ENCODE data around the gene FAM50A. TPM values are rescaled to one million over a fixed set of nuclear protein-coding genes. Genes with fewer than 3 reads are reported as not detected.

Gene FAM50A
- total RNA-seq, 2 donors from 2014 or later = 24.3 to 41.7 TPM

GRCh38 chrX:154466036-154466435 is 22.1 kb downstream of the FAM50A start:
- DNase-seq (ENCODE audit: low spot score) = no peak
- TF ChIP-seq, protein P1, sequence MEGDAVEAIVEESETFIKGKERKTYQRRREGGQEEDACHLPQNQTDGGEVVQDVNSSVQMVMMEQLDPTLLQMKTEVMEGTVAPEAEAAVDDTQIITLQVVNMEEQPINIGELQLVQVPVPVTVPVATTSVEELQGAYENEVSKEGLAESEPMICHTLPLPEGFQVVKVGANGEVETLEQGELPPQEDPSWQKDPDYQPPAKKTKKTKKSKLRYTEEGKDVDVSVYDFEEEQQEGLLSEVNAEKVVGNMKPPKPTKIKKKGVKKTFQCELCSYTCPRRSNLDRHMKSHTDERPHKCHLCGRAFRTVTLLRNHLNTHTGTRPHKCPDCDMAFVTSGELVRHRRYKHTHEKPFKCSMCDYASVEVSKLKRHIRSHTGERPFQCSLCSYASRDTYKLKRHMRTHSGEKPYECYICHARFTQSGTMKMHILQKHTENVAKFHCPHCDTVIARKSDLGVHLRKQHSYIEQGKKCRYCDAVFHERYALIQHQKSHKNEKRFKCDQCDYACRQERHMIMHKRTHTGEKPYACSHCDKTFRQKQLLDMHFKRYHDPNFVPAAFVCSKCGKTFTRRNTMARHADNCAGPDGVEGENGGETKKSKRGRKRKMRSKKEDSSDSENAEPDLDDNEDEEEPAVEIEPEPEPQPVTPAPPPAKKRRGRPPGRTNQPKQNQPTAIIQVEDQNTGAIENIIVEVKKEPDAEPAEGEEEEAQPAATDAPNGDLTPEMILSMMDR (IDR thresholded peaks at IDR 0.05) = no peak
- H3K4me1 ChIP-seq = no peaks in the 10 kb centered on the region
- H3K27ac ChIP-seq = no peak overlapping the region
- peaks cover 27% of the 10 kb centered on the region for H3K36me3 ChIP-seq
- H3K27me3 ChIP-seq = no peaks in the 10 kb centered on the region
- H3K4me3 ChIP-seq = no peak overlapping the region
- no peaks in the 10 kb centered on the region for H3K9me3 ChIP-seq

GRCh38 chrX:154466907-154467306 is 23.0 kb downstream of the FAM50A start:
- DNase-seq (ENCODE audit: low spot score) = no peak
- Histone ChIP-seq H3K4me1 (no peaks in the 10 kb centered on the region), H3K27ac (no peak overlapping the region), H3K27me3 (no peaks in the 10 kb centered on the region), H3K9me3 (no peaks in the 10 kb centered on the region), H3K36me3 (peaks cover 19% of the 10 kb centered on the region), H3K4me3 (no peak overlapping the region)
- TF ChIP-seq, protein P1 (IDR thresholded peaks at IDR 0.05) = no peak

DNA sequence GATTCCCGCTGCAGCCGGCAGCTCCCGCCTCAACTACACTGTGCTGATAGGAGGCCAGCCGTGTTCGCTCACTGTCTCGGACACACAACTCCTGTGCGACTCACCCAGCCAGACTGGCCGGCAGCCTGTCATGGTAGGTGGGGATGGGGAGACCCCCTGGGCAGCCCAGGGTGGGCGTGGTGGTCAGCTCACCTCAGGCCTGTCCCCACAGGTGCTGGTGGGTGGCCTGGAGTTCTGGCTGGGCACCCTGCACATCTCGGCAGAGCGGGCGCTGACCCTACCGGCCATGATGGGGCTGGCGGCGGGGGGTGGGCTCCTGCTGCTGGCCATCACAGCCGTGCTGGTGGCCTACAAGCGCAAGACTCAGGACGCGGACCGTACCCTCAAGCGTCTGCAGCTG is 23.6 kb downstream of the FAM50A start:
- TF ChIP-seq, protein P1 (IDR thresholded peaks at IDR 0.05) = no peak
- no peaks in the 10 kb centered on the region for H3K9me3 ChIP-seq
- H3K27me3 ChIP-seq = no peaks in the 10 kb centered on the region
- peaks cover 18% of the 10 kb centered on the region for H3K36me3 ChIP-seq
- no peak overlapping the region for H3K4me3 ChIP-seq
- H3K4me1 ChIP-seq = no peaks in the 10 kb centered on the region
- H3K27ac ChIP-seq = no peak overlapping the region
- DNase-seq (ENCODE audit: low spot score) = no peak

DNA sequence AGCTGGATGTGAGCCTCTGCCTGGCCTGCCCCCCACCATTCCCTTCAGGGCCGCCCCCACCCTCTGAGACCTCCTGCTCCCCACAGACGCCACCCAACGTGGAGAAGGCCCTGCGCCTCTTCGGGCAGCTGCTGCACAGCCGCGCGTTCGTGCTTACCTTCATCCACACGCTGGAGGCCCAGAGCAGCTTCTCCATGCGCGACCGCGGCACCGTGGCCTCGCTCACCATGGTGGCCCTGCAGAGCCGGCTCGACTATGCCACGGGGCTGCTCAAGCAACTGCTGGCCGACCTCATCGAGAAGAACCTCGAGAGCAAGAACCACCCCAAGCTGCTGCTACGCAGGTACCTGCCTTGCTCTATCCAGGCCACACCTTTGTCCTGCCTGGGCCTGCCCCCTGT is 24.3 kb downstream of the FAM50A start:
- no peaks in the 10 kb centered on the region for H3K4me1 ChIP-seq
- no peak overlapping the region for H3K27ac ChIP-seq
- H3K9me3 ChIP-seq = no peaks in the 10 kb centered on the region
- H3K36me3 ChIP-seq = peaks cover 18% of the 10 kb centered on the region
- no peak overlapping the region for H3K4me3 ChIP-seq
- TF ChIP-seq, protein P1 (IDR thresholded peaks at IDR 0.05) = no peak
- no peaks in the 10 kb centered on the region for H3K27me3 ChIP-seq
- DNase-seq (ENCODE audit: low spot score) = no peak

GRCh38 chrX:154469114-154469513 is 25.2 kb downstream of the FAM50A start:
- Histone ChIP-seq H3K27me3 (no peaks in the 10 kb centered on the region), H3K4me1 (no peaks in the 10 kb centered on the region), H3K9me3 (no peaks in the 10 kb centered on the region), H3K4me3 (no peak overlapping the region), H3K27ac (no peak overlapping the region), H3K36me3 (peaks cover 18% of the 10 kb centered on the region)
- TF ChIP-seq, protein P1 (IDR thresholded peaks at IDR 0.05) = no peak
- no peak for DNase-seq (ENCODE audit: low spot score)

GRCh38 chrX:154469880-154470279 is 25.9 kb downstream of the FAM50A start:
- Histone ChIP-seq H3K27me3 (no peaks in the 10 kb centered on the region), H3K27ac (no peak overlapping the region), H3K4me3 (no peak overlapping the region), H3K4me1 (no peaks in the 10 kb centered on the region), H3K36me3 (peaks cover 18% of the 10 kb centered on the region), H3K9me3 (no peaks in the 10 kb centered on the region)
- TF ChIP-seq, protein P1 (IDR thresholded peaks at IDR 0.05) = no peak
- no peak for DNase-seq (ENCODE audit: low spot score)
